Stimulated activated CD4-positive, alpha-beta T cell treated with anti-CD3 and anti-CD28 coated beads, Interleukin-12 subunit alpha, Interleukin-12 subunit beta, amount 100 ng/mL, for 48 hours (primary cell): ENCODE results near the gene CARD8.
A peak's percentile ranks its signal among the peaks of the same experiment; 100 is the strongest.

Experiments used
- DNase-seq, 3 donors: peaks; one replicate each; pipeline ENCODE4 v3.0.0-alpha.2; 2020; ENCODE audit warnings: low read depth in 2 of 3, low spot score in 1 of 3

Gene CARD8

DNA sequence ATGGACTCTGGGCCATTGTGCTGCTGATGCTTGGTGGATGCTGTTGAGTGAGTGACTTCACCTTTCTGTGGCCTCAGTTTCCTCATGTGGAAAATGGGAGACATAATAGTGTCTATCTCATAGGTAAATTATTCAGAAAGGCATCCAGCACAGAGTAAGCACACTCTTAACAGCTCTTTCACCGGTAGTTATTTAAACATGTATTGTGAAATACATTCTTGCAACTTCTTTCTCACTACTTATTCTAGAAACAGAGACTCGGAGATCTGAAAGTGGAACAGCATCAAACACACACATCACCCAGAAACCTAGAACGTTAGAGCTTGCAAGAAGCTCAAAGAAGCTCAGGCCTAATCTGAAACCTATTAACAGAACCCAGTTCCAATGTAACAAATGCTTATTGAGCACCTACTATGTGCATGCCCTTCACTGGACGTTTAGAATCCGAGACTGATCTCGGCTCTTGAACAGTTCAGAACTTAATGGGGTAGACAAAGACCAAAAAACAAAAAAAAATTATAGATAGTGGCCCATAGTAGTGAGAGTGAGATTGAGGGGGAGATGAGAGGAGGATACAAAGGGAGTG is 81.2 kb downstream of the CARD8 start:
- DNase-seq = no peak

DNA sequence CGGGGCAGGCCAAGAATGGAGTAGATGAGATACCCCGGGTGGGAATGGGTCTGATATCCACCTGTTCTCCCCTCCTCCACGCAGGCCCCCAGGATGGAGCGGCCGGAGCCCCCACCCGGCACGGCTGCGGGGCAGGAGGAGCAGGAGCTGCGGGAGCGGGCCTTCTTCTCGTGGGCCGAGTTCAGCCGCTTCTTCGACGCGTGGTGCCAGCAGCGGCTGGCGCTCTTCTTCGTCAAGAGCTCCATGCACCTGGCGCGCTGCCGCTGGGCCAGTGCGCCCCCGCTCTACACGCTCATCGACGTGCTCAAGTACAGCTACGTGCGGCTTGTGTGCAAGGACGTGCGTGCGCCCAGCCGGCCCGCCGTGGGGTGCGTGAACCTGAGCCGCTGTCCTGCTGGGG is 84.0 kb downstream of the CARD8 start:
- DNase-seq = no peak

DNA sequence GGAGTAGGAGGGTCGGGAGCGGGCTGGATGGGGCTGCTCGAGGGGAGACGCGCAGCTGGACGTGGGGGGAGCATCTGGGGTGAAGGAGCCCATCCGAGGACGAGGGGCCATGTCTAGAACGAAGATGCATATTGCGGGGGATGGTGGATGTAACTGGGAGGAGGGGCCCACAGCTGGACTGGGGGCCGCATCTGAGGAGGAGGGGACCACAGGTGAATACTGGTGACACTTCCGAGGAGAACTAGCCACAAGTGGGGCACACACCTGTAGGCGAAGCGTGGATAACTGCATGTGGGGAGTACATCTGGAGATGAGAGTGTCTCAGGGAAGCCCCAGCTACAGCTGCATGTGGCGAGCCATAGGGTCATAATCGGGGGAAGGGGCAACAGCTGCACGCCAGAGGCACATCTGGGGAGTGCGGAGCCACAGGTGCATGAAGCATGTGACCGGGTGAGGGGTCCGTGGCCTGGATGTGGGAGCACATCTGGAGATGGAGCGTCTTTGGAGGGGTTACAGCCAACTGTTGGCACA is 84.8 kb downstream of the CARD8 start:
- DNase-seq = no peak

DNA sequence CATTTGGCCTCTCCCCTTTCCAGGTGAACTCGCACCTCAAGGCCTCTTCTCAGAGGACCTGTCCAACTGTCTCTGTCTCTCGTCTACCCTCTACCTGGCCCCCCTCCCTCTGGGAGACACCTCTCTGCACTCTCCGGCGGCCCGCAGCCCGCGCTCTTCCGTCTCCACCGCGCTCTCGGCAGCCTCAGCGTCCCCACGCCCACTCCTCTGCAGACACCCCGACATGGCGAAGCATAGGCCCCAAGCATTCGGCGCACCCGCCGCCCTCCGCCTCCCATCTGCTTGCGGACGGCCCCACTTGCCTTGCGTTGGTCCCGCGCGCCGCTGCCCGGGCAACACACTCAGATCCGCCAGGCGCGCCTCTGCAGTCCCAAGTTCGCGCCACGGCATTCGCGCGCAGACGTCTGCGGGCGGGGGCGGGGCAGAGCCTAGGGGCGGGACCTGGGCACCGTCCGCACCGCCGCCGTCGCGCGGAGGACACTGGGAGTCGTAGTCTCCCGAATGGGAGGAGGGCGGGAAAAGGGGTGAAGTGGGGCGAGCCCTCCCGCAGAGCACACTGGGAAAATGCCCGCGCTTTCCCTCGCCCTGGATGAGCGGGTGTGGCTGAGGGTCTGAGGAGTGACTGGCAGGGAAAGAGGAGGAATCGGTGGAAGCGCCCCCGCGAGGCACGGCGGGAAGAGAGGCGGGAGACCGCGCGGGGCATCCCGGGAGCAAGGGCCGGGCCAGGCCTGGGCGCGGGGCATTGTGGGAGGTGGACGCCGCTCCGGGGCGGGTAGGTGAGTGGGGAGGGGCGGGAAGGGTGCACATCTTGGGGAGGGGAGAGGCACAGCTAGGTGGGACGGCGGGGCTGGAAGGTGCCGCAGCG is 85.5 kb downstream of the CARD8 start, which contains the start of the genes LIG1 and ZSWIM9:
LIG1 (minus strand) TSS at position 406 of the 865 bp plus-strand sequence. CDS start 4,778 bp downstream, outside the sequence.
ZSWIM9 (plus strand) TSS at position 742 of the 865 bp plus-strand sequence. CDS start 1,123 bp downstream, outside the sequence.
- DNase-seq = peak; percentile 84 to 89 (median 86)

DNA sequence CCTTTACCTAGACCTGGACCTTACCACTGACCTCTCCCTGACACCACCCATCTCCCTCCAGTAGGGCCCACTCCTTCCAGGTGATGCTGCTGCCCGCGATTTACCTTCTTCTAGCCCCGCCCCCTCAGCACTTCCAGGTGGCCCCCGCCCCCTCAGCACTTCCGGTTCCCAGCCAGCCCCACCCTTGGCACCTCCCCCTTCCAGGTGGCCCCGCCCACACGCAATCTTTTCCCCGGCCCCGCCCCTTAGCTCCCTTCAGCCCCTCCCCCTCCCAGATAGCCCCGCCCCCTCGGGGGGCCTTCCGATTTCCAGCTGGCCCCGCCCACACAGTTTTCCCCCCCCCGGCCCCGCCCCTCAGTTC is 86.2 kb downstream of the CARD8 start:
- peak; percentile 85 to 95 (median 85) for DNase-seq

DNA sequence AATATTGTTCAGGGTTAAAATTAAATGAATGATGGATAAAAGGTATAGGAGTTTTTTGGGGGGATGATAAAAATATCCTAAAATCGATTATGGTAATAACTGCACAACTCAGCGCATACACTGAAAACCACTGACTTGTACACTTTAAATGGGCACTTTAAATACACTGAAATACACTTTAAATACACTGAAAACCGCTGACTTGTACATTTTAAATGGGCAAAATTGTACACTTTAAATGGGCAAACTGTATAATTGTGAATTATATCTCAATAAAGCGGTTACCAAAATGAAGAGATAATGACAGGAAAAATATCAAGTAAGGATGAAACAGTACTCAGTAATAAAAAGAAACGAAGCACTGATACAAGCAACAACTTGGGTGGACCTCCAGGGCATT is 87.0 kb downstream of the CARD8 start:
- no peak for DNase-seq

DNA sequence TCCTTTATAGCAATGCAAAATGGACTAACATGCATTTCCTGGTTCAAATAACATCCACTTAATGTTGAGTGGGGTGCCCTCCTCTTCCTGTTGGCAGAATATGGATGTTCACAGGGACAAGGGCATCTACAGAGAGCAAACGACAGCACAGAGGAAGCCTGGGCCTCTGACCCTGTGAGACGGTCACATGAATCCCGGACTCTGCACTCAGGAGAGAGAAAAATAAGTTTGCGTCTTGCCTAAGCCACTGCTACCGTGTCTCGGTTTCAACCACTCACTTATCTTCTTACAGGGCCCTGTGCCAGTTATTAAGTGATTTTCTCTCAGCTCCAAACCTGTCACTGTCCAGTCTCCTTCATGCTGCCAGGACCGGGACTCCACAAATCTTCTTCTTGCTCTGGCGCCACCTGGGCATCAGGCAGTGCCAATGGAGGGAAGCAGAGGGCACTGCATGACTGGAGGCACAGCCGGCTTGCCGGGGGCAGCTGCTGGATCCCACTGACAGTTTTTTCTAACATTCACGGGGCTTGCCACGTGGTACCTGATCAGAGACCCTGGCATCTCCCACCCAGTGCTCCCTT is 97.4 kb downstream of the CARD8 start:
- no peak for DNase-seq
